Left lung (tissue), 10 donors: Measurements from ENCODE around the gene OVCA2. TPM values are rescaled to one million over a fixed set of nuclear protein-coding genes. Genes with fewer than 3 reads are reported as not detected.

Source experiments
- ATAC-seq: fragments of 200-7000 bp; cut with Tn5 transposase; one replicate; pipeline ENCODE4 v1.9.1; 2020; ENCODE audit warnings: moderate library complexity
- DNase-seq, 4 donors: peaks; one replicate each; pipeline ENCODE4 v3.0.0-alpha.2; 2013 to 2020
- H3K27ac ChIP-seq, 2 donors: fragments of 200-600 bp; sonication (generic) in 1 of 2; one replicate each; pipeline versions ENCODE4 v1.5.0 to v1.8.0; 2020 to 2021
- H3K27me3 ChIP-seq, 2 donors: fragments of 200-600 bp; sonication (generic) in 1 of 2; one replicate each; pipeline versions ENCODE4 v1.5.0 to v1.8.0; 2020 to 2021
- H3K36me3 ChIP-seq, 2 donors: fragments of 200-600 bp; sonication (generic) in 1 of 2; one replicate each; pipeline versions ENCODE4 v1.5.0 to v1.8.0; 2020 to 2021
- H3K4me1 ChIP-seq, 2 donors: fragments of 200-600 bp; one replicate each; pipeline ENCODE4 v1.8.0; 2021
- H3K4me3 ChIP-seq, 2 donors: fragments of 200-600 bp; sonication (generic) in 1 of 2; one replicate each; pipeline versions ENCODE4 v1.5.0 to v1.8.0; 2020 to 2021; ENCODE audit warnings: mild to moderate bottlenecking in 1 of 2
- H3K9me3 ChIP-seq, 2 donors: fragments of 200-600 bp; sonication (generic) in 1 of 2; one replicate each; pipeline versions ENCODE4 v1.5.0 to v1.8.0; 2020 to 2021
- CTCF ChIP-seq, 2 donors: fragments of 200-600 bp; sonication (generic) in 1 of 2; IDR thresholded peaks; one replicate each; pipeline versions ENCODE4 v1.5.0 to v1.8.0; 2021; ENCODE audit warnings: antibody characterized with exemption in 2 of 2
- intact Hi-C, 2 donors: fragments of 100-400 bp; cut with DNase I; formaldehyde crosslinking; loops; one replicate each; pipeline versions ENCODE4 v1.11.2 to v1.14.2; 2022
- polyA plus RNA-seq, 6 donors: library from polyadenylated mRNA; unstranded; fragments of 120-200 nt; gene quantifications; one replicate each; pipeline ENCODE4 v1.2.1, GENCODE V29; 2013; ENCODE audit not compliant: insufficient read length in 6 of 6
- total RNA-seq, 2 donors: library from RNA; stranded (reverse); fragmentation: NEBNext Ultra II Directional; extraction: Animal tissue kit (Norgen Biotek cat#: 25700); gene quantifications; one replicate each; pipeline ENCODE4 v1.2.1, GENCODE V29; 2021
- donor health status: DM: no; HTN: yes; CAD: no.
- donor health status: DM: no; HTN: no; CAD: no.

The OVCA2 gene
- total and polyA plus RNA-seq, 8 donors: 8.1 to 28.7 (median 11.2) TPM

- Histone ChIP-seq H3K4me3 (peak within 1 kb of the TSS; percentile 80 to 99), H3K36me3 (peaks cover 0 to 7% of the 10 kb centered on the region in 2 donors), H3K27me3 (peaks cover 6 to 52% of the 10 kb centered on the region in 2 donors), H3K9me3 (no peaks in the 10 kb centered on the region), H3K4me1 (peaks cover 11 to 27% of the 10 kb centered on the region in 2 donors), H3K27ac (peak within 1 kb of the TSS; percentile 6 to 71)
- intact Hi-C loops: loop anchor here in 1 of 2 donors (5.0 kb wide), 1 partner anchor 123 kb away; no protein-coding TSS in a partner anchor
- ATAC-seq (peak; percentile 92), DNase-seq (peak; percentile 62 to 93 (median 87))
- TF ChIP-seq CTCF (IDR thresholded peaks at IDR 0.05): no peak
Measured at GRCh38 chr17:2029911-2030778, 11.7 kb upstream of the OVCA2 start, which contains the start of gene DPH1. TSS of gene DPH1 (plus strand) at chr17:2030153. CDS start at chr17:2030170, 17 bp downstream.

GRCh38 chr17:2030779-2031163 lies 11.1 kb upstream of the OVCA2 start:
- H3K9me3 ChIP-seq: no peaks in the 10 kb centered on the region
- intact Hi-C loops: no loop called here
- H3K27ac ChIP-seq: no peak overlapping the region

GRCh38 chr17:2033153-2033552 lies 8.7 kb upstream of the OVCA2 start:
- ATAC-seq: no peak
- intact Hi-C loops: no loop called here
- TF ChIP-seq CTCF (IDR thresholded peaks at IDR 0.05): no peak

More at GRCh38 chr17:2030779-2031163, 11.1 kb upstream of the OVCA2 start:
- TF ChIP-seq CTCF (IDR thresholded peaks at IDR 0.05): peak; percentile 25 to 47
- peak in 2 of 4 donors; percentile 64 to 65 for DNase-seq
- peaks cover 0 to 45% of the 10 kb centered on the region in 2 donors for H3K27me3 ChIP-seq
- ATAC-seq: no peak
- H3K4me3 ChIP-seq: peak overlapping the region; percentile 80 to 99
- peaks cover 0 to 14% of the 10 kb centered on the region in 2 donors for H3K36me3 ChIP-seq
- H3K4me1 ChIP-seq: peaks cover 10 to 21% of the 10 kb centered on the region in 2 donors

GRCh38 chr17:2034157-2034556 lies 7.7 kb upstream of the OVCA2 start:
- TF ChIP-seq CTCF (IDR thresholded peaks at IDR 0.05): no peak
- no peaks in the 10 kb centered on the region for H3K9me3 ChIP-seq
- H3K36me3 ChIP-seq: peaks cover 0 to 40% of the 10 kb centered on the region in 2 donors
- no peak overlapping the region for H3K27ac ChIP-seq
- intact Hi-C loops: no loop called here
- no peak overlapping the region for H3K4me3 ChIP-seq
- peaks cover 6 to 15% of the 10 kb centered on the region in 2 donors for H3K4me1 ChIP-seq
- peaks cover 0 to 11% of the 10 kb centered on the region in 2 donors for H3K27me3 ChIP-seq
- DNase-seq (no peak), ATAC-seq (no peak)

More at GRCh38 chr17:2033153-2033552, 8.7 kb upstream of the OVCA2 start:
- H3K27me3 ChIP-seq: peaks cover 0 to 22% of the 10 kb centered on the region in 2 donors
- H3K4me3 ChIP-seq: no peak overlapping the region
- no peak overlapping the region for H3K27ac ChIP-seq
- H3K9me3 ChIP-seq: no peaks in the 10 kb centered on the region
- H3K4me1 ChIP-seq: peaks cover 6 to 15% of the 10 kb centered on the region in 2 donors
- no peak for DNase-seq
- peaks cover 0 to 37% of the 10 kb centered on the region in 2 donors for H3K36me3 ChIP-seq
